ENCODE measurements around the gene SLC15A4. TPM values are rescaled to one million over a fixed set of nuclear protein-coding genes. Genes with fewer than 3 reads are reported as not detected.
A peak's percentile ranks its signal among the peaks of the same experiment; 100 is the strongest.

The SLC15A4 gene
- total RNA-seq, 4 donors from 2014 or later = 28.1 to 49.9 (median 45.8) TPM

DNA sequence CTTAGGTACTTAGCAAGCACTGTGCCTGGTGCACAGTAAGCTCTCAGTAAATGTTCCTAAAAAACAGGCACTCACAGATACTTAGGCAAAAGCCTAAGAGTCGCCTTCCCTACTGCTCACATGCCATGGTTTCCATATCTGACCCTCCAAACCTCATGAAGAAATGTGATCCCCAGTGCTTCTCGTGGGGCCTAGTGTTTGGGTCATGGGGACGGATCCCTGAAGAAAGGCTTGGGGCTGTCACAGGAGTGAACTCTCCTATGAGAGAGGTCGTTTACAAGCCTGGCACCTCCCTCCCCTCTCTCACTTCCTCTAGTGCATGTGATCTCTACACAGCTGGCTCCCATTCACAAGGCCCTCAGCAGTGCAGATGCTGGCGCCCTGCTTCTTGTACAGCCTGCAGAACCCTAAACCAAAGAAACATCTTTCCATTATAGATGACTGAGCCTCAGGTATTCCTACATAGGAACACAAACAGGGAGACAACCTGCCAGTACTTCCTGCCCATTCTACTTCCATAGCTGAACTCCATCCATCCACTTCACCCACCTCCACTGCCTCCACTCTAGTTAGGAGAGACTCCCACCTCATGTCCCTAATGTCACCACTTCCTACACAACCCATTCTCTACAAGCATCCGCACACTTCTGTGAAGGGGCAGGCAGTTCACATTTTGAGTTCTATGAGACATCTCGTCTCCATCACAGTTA lies 2.9 kb downstream of the SLC15A4 start:
- no peak overlapping the region for H3K4me3 ChIP-seq
- 69 to 74% methylated on average over 4 to 6 of the region's 7 CpGs for WGBS, 2 donors (ENCODE audit: low coverage in 1 of 2)
- TF ChIP-seq POLR2AphosphoS5 (IDR thresholded peaks at IDR 0.05) = no peak
- no peak for TF ChIP-seq EP300 (IDR thresholded peaks at IDR 0.05)
- no peak for TF ChIP-seq POLR2A (IDR thresholded peaks at IDR 0.05)
- TF ChIP-seq, protein P1, sequence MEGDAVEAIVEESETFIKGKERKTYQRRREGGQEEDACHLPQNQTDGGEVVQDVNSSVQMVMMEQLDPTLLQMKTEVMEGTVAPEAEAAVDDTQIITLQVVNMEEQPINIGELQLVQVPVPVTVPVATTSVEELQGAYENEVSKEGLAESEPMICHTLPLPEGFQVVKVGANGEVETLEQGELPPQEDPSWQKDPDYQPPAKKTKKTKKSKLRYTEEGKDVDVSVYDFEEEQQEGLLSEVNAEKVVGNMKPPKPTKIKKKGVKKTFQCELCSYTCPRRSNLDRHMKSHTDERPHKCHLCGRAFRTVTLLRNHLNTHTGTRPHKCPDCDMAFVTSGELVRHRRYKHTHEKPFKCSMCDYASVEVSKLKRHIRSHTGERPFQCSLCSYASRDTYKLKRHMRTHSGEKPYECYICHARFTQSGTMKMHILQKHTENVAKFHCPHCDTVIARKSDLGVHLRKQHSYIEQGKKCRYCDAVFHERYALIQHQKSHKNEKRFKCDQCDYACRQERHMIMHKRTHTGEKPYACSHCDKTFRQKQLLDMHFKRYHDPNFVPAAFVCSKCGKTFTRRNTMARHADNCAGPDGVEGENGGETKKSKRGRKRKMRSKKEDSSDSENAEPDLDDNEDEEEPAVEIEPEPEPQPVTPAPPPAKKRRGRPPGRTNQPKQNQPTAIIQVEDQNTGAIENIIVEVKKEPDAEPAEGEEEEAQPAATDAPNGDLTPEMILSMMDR (IDR thresholded peaks at IDR 0.05) = no peak
- H3K27me3 ChIP-seq = no peaks in the 10 kb centered on the region
- no peaks in the 10 kb centered on the region for H3K9me3 ChIP-seq
- H3K36me3 ChIP-seq = peaks cover 0 to 12% of the 10 kb centered on the region in 2 donors
- H3K27ac ChIP-seq = peak overlapping the region in 3 of 4 donors; percentile 29 to 80 (median 78)
- ATAC-seq = no peak
- peaks cover 3 to 82% (median 41%) of the 10 kb centered on the region in 3 donors for H3K4me1 ChIP-seq

DNA sequence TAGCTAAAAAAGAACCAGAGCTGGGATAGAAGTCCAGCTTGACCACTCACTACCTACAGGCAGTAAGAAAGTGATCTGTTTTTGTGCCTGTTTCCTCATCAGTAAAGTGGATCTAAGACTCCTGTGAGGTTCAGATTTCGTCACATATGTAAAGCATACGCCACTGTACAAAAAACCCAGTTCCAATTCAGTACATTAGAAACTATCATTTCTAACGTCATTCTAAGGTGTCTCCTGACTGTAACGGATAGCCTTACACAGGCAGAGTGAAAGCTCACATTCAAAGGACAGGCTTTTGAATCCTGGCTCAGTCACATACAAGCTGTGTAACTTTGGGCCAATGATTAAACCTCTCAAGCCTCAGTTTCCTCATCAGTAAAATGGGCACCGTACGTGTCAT lies 3.5 kb downstream of the SLC15A4 start:
- Histone ChIP-seq H3K9me3 (no peaks in the 10 kb centered on the region), H3K36me3 (peaks cover 0 to 12% of the 10 kb centered on the region in 2 donors), H3K27ac (peak overlapping the region in 3 of 4 donors; percentile 29 to 80 (median 78)), H3K27me3 (no peaks in the 10 kb centered on the region), H3K4me3 (no peak overlapping the region), H3K4me1 (peaks cover 3 to 88% (median 47%) of the 10 kb centered on the region in 3 donors)
- TF ChIP-seq POLR2AphosphoS5 (IDR thresholded peaks at IDR 0.05) (no peak), POLR2A (IDR thresholded peaks at IDR 0.05) (no peak), EP300 (IDR thresholded peaks at IDR 0.05) (no peak)
- TF ChIP-seq, protein P1 (IDR thresholded peaks at IDR 0.05) = no peak
- ATAC-seq = no peak
- 90 to 97% methylated on average over 6 of the region's 6 CpGs for WGBS, 2 donors (ENCODE audit: low coverage in 1 of 2)

DNA sequence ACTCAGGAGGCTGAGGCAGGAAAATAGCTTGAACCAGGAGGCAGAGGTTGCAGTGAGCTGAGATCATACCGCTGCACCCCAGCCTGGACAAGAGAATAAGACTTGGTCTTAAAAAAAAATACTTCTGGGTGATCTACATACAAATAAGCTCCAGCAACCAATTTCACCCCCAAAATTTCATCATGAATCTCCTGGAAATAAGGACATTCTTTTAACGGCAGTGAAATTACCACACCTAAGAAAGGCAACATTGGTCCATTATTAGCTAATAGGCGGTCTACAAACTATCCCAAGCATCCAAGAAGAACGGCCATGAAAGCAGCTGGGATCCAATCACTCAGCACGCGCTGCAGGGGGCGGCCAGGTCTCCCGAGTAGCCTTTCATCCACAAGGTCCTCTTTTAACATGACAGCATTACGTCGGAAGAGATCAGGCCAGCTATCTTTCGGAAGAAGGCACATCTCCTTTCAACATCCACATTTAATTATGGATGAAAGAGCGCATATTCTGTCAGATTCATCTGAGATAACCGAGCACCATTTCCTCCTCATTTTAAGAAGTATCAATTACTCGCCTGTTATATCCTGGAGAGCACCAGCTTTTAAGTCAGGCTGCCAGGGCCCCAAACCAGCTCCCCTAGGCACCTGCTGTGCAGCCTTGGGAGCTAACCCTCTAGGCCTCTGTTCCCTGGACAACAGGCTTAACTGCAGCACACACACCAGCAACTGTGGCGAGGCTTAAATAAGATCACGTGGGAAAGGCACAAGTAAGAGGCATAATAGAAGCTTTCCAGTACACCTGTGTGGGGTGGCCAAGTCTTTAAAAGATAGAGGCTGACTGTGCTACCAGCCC lies 4.2 kb downstream of the SLC15A4 start:
- Histone ChIP-seq H3K27me3 (no peaks in the 10 kb centered on the region), H3K4me1 (peaks cover 3 to 92% (median 45%) of the 10 kb centered on the region in 3 donors), H3K4me3 (no peak overlapping the region), H3K9me3 (no peaks in the 10 kb centered on the region), H3K36me3 (peaks cover 0 to 16% of the 10 kb centered on the region in 2 donors), H3K27ac (peak overlapping the region in 3 of 4 donors; percentile 78 to 82 (median 80))
- 80 to 90% methylated on average over 14 of the region's 16 CpGs for WGBS, 2 donors (ENCODE audit: low coverage in 1 of 2)
- TF ChIP-seq POLR2A (IDR thresholded peaks at IDR 0.05) = no peak
- no peak for TF ChIP-seq POLR2AphosphoS5 (IDR thresholded peaks at IDR 0.05)
- TF ChIP-seq, protein P1 (IDR thresholded peaks at IDR 0.05) = no peak
- no peak for TF ChIP-seq EP300 (IDR thresholded peaks at IDR 0.05)
- ATAC-seq = no peak

DNA sequence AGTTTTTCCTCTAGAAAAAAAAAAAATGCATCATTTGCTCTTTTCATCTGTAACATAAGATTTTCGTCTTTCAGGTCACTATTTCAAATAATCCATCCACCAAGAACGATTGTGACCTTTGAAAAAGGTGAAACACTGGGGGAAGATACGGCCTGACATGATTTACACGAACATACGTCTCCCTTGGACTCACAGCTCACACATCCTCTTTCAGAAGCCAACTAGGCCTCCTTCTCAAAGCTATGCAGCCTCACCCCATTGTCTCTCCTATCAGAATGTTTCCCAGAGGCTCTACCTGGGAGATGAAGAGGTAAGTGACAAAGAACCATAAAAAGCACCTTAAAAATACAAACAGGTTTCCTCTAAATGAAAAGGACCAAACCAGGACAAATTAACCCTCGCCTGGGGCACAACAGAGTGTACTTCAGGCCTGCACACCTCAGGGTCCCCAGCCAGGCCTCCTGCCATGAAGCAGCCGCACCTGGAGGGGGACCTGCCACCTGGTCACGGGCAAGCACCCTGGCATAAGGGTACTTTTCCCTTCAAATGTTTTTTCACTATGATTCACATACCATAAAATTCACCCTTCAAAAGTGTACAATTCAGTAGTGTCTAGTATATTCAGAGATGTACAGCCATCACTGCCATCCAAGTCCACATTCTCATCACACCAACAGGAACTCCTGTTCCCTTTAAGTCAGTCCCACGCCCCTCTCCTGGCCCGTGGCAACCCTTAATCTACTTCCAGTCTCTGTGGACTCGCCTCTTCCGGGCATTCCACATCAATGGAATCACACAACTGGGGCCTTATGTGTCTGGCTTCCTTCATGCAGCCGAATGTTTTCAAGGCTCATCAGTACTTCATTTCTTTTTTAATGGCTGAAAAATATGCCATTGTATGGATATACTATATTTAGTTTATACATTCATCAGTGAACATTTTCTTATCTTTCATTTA lies 5.4 kb downstream of the SLC15A4 start:
- no peak for ATAC-seq
- no peaks in the 10 kb centered on the region for H3K9me3 ChIP-seq
- no peaks in the 10 kb centered on the region for H3K27me3 ChIP-seq
- 36% methylated on average over 10 to 13 of the region's 13 CpGs for WGBS, 2 donors (ENCODE audit: low coverage in 1 of 2)
- H3K27ac ChIP-seq = peak overlapping the region; percentile 59 to 82 (median 79)
- H3K36me3 ChIP-seq = peaks cover 0 to 26% of the 10 kb centered on the region in 2 donors
- peaks cover 3 to 99% (median 44%) of the 10 kb centered on the region in 3 donors for H3K4me1 ChIP-seq
- H3K4me3 ChIP-seq = no peak overlapping the region
- TF ChIP-seq, protein P1 (IDR thresholded peaks at IDR 0.05) = no peak
- no peak for TF ChIP-seq POLR2AphosphoS5 (IDR thresholded peaks at IDR 0.05)
- TF ChIP-seq EP300 (IDR thresholded peaks at IDR 0.05) = no peak
- TF ChIP-seq POLR2A (IDR thresholded peaks at IDR 0.05) = no peak

Measured in gastroesophageal sphincter (tissue), 4 donors.